ENCODE results near the gene RPS24. TPM values are rescaled to one million over a fixed set of nuclear protein-coding genes. Genes with fewer than 3 reads are reported as not detected.

Gene RPS24
- total and polyA plus RNA-seq, 10 of the 15 experiments (the other 5 are each of a cell fraction or from before 2014, with no cell fraction given) = 1,343 to 7,285 (median 2,230) TPM

DNA sequence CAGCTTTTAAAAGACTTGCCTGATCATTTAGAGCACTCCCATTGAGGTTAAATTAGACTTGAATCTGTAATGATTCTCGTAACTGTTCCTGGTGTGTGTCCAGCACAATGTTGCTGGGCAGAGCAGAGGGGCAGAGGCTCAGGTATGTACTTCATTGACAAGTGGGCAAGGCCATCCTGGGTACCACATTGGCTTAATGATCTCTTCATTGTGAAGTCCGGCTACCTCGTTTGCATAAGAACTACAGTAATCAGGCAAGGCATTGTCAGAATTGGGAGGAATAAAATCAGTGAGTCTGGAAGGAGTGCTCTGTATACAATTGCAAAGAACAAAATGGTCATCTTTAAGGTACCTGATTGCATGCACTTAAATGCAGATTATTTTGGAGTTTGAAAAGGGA, 6.1 kb downstream of the RPS24 start:
- 80% methylated on average over 3 of the region's 3 CpGs for WGBS (ENCODE audit: insufficient coverage, insufficient replicate concordance, low lambda C conversion rate, missing lambda C conversion rate)
- H4K20me1 ChIP-seq (ENCODE audit: control insufficient read depth, insufficient read depth) = peaks cover 30% of the 10 kb centered on the region
- ATAC-seq (no peak), FAIRE-seq (no peak), DNase-seq (ENCODE audit: low read depth, low spot score) (no peak)
- POLR2A ChIA-PET = no interaction called here
- H3K79me2 ChIP-seq (ENCODE audit: control insufficient read depth, insufficient read depth, low read length) = peaks cover 55% of the 10 kb centered on the region
- TF ChIP-seq BHLHE40 (IDR thresholded peaks at IDR 0.05; ENCODE audit: borderline replicate concordance in 1 of 2, low read depth in 2 of 2, low read length in 1 of 2) (no peak), MEF2A (IDR thresholded peaks at IDR 0.05; ENCODE audit: insufficient read depth, low read depth, low read length) (no peak)
- TF ChIP-seq, protein P1, sequence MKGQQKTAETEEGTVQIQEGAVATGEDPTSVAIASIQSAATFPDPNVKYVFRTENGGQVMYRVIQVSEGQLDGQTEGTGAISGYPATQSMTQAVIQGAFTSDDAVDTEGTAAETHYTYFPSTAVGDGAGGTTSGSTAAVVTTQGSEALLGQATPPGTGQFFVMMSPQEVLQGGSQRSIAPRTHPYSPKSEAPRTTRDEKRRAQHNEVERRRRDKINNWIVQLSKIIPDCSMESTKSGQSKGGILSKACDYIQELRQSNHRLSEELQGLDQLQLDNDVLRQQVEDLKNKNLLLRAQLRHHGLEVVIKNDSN (IDR thresholded peaks at IDR 0.05; ENCODE audit: borderline replicate concordance, extremely low read length, insufficient read depth, low read depth, low read length) = no peak
- H3K27me3 ChIP-seq (replicated peaks in 1 of 2; ENCODE audit: control insufficient read depth in 2 of 2, insufficient read depth in 2 of 2, low read length in 1 of 2) = no peaks in the 10 kb centered on the region
- 0 out of 2 replicates have a peak overlapping the region, but pooled peaks have one; percentile 33 for H3K4me3 ChIP-seq
- H3K27ac ChIP-seq (ENCODE audit: control insufficient read depth, insufficient read depth) = no peak overlapping the region
- H2AFZ ChIP-seq (ENCODE audit: control insufficient read depth, low read depth, low read length) = no peak overlapping the region
- intact Hi-C loops (cut with micrococcal nuclease; ENCODE audit: unreplicated experiment) (no loop called here), in situ Hi-C loops (cut with MboI) (no loop called here)
- RAD21 ChIA-PET (ENCODE audit: unreplicated experiment) = interaction anchor here (0.6 kb wide), 1 partner anchor 10 kb away, joined by 3 read pairs; no protein-coding TSS in a partner anchor
- H3K4me1 ChIP-seq (ENCODE audit: control insufficient read depth, insufficient read depth, low read length) = peaks cover 16% of the 10 kb centered on the region
- SMC1A ChIA-PET (ENCODE audit: uncharacterized antibody, unreplicated experiment) = no interaction called here
- H3K9me3 ChIP-seq (replicated peaks; ENCODE audit: control insufficient read depth, insufficient read depth, low read length) = no peaks in the 10 kb centered on the region
- CTCF ChIA-PET = interaction anchor here (0.7 to 1.4 kb wide), 2 partner anchors 23 to 263 kb away, joined by 3 to 4 read pairs; no protein-coding TSS in a partner anchor
- no peak overlapping the region for H3K9ac ChIP-seq (ENCODE audit: control insufficient read depth, insufficient read depth, low read length)
- H3K4me2 ChIP-seq (ENCODE audit: control insufficient read depth, insufficient read depth) = peak overlapping the region; percentile 59; the same call in 1 of the 2 replicates
- BruUV-seq (replicated peaks) = no TSS peak
- peaks cover 40 to 61% of the 10 kb centered on the region in 2 experiments for H3K36me3 ChIP-seq (ENCODE audit: control insufficient read depth in 2 of 2, insufficient read depth in 2 of 2, low read length in 1 of 2)

Data from GM12878 (cell line).